Karpas-422 (cell line): ENCODE data around the gene CRIP3. TPM values are rescaled to one million over a fixed set of nuclear protein-coding genes. Genes with fewer than 3 reads are reported as not detected.

ENCODE experiments used
- DNase-seq: peaks from one replicate; pipeline ENCODE4 v3.0.0-alpha.2; 2015
- H2AFZ ChIP-seq: fragments of 200-600 bp; sonication (generic); 2 replicates; pipeline ENCODE4 v1.6.1; 2014; ENCODE audit warnings: antibody characterized with exemption, low read length, mixed read lengths
- H3K27ac ChIP-seq: fragments of 200-600 bp; sonication (generic); 2 replicates; pipeline ENCODE4 v1.5.1; 2014; ENCODE audit warnings: mild to moderate bottlenecking, low read length, moderate library complexity
- H3K27me3 ChIP-seq: fragments of 200-600 bp; sonication (generic); 2 replicates; pipeline ENCODE4 v1.6.1; 2014; ENCODE audit warnings: low read length, mixed read lengths
- H3K36me3 ChIP-seq: fragments of 200-600 bp; sonication (generic); 2 replicates; pipeline ENCODE4 v1.6.1; 2014; ENCODE audit warnings: low read length, mixed read lengths; ENCODE audit not compliant: insufficient read depth
- H3K4me1 ChIP-seq: fragments of 200-600 bp; sonication (generic); 2 replicates; pipeline ENCODE4 v1.6.1; 2014; ENCODE audit warnings: mild to moderate bottlenecking, low read length, mixed read lengths
- H3K4me2 ChIP-seq: fragments of 200-600 bp; sonication (generic); 2 replicates; pipeline ENCODE4 v1.6.1; 2014; ENCODE audit warnings: low read length, low read depth, mild to moderate bottlenecking; ENCODE audit not compliant: poor library complexity, severe bottlenecking
- H3K4me3 ChIP-seq: fragments of 200-600 bp; sonication (generic); 2 replicates; pipeline ENCODE4 v1.5.1; 2014; ENCODE audit warnings: mild to moderate bottlenecking, antibody characterized with exemption, low read length, mixed read lengths
- H3K79me2 ChIP-seq: fragments of 200-600 bp; sonication (generic); 2 replicates; pipeline ENCODE4 v1.6.1; 2014; ENCODE audit warnings: mild to moderate bottlenecking, low read length, mixed read lengths
- H3K9ac ChIP-seq: fragments of 200-600 bp; sonication (generic); 2 replicates; pipeline ENCODE4 v1.6.0; 2014; ENCODE audit warnings: low read length
- H3K9me2 ChIP-seq: fragments of 200-600 bp; sonication (generic), shearing (Covaris generic); replicated peaks from 2 replicates; pipeline ENCODE4 v1.6.0; 2014; ENCODE audit warnings: mild to moderate bottlenecking, low read length, moderate library complexity; ENCODE audit not compliant: insufficient read depth
- H3K9me3 ChIP-seq: fragments of 300-700, 200-600 bp; sonication (generic); 2 replicates; pipeline ENCODE4 v1.6.1; 2014; ENCODE audit warnings: low read length, mixed read lengths
- H4K20me1 ChIP-seq: fragments of 200-600 bp; sonication (generic); 2 replicates; pipeline ENCODE4 v1.6.1; 2014; ENCODE audit warnings: mild to moderate bottlenecking, antibody characterized with exemption, low read length, low read depth; ENCODE audit not compliant: insufficient read depth
- total RNA-seq: library from RNA; depleted of rRNA; stranded (reverse); fragments of >200 nt; shearing (Covaris generic); gene quantifications from 2 replicates; pipeline ENCODE4 v1.2.3, GENCODE V29; 2014; ENCODE audit warnings: low replicate concordance

The CRIP3 gene
- total RNA-seq, 1 experiment from 2014 or later: 56.8 TPM

DNA sequence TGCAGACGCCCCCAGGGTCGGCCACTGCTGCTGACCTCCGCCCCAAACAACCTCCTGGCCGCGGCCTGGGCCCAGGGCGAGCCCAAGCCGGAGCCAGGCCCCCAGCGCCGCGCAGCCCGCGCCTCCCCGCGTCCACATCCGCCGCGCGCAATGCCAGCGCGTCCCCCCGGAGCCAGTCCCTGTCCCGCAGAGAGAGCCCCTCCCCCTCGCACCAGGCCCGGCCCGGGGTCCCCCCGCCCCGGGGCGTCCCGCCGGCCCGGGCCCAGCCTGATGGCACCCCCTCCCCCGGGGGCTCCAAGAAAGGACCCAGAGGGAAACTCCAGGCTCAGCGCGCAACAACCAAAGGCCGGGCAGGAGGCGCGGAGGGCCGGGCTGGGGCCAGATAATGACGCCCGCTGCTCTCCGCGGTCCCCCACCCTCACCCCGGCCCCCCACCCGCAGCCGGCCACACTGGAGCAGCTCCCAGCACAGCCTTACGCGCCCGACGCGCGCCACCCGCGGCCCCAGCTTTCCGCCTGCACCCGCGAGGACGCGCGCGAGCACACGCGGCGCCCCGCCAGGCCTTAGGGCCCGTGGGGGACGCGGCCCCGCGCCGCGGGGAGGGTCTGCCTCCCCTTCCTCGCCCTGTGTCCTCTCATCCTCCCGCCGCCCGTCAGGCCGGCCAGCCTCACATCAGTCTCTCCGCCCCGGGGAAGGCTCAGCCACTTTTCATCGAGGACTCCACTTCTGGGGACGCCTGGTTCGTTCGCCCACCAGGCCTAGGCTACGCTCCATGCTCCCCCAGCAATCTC is 23.4 kb downstream of the CRIP3 start:
- H3K79me2 ChIP-seq: no peaks in the 10 kb centered on the region
- H2AFZ ChIP-seq: no peak overlapping the region
- no peaks in the 10 kb centered on the region for H3K36me3 ChIP-seq
- no peak overlapping the region for H3K9ac ChIP-seq
- H3K4me2 ChIP-seq: no peak overlapping the region
- H4K20me1 ChIP-seq: no peaks in the 10 kb centered on the region
- H3K27ac ChIP-seq: no peak overlapping the region
- no peak overlapping the region for H3K4me3 ChIP-seq
- DNase-seq: no peak
- no peaks in the 10 kb centered on the region for H3K4me1 ChIP-seq
- H3K9me2 ChIP-seq: no peaks in the 10 kb centered on the region
- no peaks in the 10 kb centered on the region for H3K27me3 ChIP-seq
- H3K9me3 ChIP-seq: no peaks in the 10 kb centered on the region

- Histone ChIP-seq H3K4me2 (no peak overlapping the region), H3K9me3 (no peaks in the 10 kb centered on the region), H3K36me3 (no peaks in the 10 kb centered on the region), H3K4me3 (no peak overlapping the region), H3K9me2 (no peaks in the 10 kb centered on the region), H3K27me3 (no peaks in the 10 kb centered on the region), H3K4me1 (no peaks in the 10 kb centered on the region), H3K27ac (no peak overlapping the region), H3K79me2 (no peaks in the 10 kb centered on the region), H4K20me1 (no peaks in the 10 kb centered on the region), H3K9ac (no peak overlapping the region), H2AFZ (no peak overlapping the region)
- DNase-seq: no peak
Observed at GRCh38 chr6:43283905-43284304, 24.7 kb downstream of the CRIP3 start.

DNA sequence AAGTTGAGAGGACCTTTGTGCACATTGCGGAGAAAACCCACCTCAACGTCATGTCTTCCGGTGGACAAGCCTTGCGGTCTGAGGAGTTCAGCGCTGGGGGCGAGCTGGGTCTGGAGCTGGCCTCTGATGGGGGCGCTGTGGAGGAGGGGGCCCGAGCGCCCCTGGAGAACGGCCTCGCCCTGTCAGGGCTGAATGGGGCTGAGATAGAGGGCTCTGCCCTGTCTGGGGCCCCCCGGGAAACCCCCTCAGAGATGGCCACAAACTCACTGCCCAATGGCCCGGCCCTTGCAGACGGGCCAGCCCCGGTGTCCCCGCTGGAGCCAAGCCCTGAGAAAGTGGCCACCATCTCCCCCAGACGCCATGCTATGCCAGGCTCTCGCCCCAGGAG is 25.1 kb downstream of the CRIP3 start:
- Histone ChIP-seq H3K9ac (no peak overlapping the region), H3K4me2 (no peak overlapping the region), H3K4me3 (no peak overlapping the region), H3K9me2 (no peaks in the 10 kb centered on the region), H3K9me3 (no peaks in the 10 kb centered on the region), H3K36me3 (no peaks in the 10 kb centered on the region), H2AFZ (no peak overlapping the region), H3K27ac (no peak overlapping the region), H3K27me3 (no peaks in the 10 kb centered on the region), H3K79me2 (no peaks in the 10 kb centered on the region), H3K4me1 (no peaks in the 10 kb centered on the region), H4K20me1 (no peaks in the 10 kb centered on the region)
- no peak for DNase-seq

GRCh38 chr6:43282636-43283513 is 25.8 kb downstream of the CRIP3 start:
- Histone ChIP-seq H4K20me1 (no peaks in the 10 kb centered on the region), H3K27me3 (no peaks in the 10 kb centered on the region), H3K4me1 (no peaks in the 10 kb centered on the region), H3K4me2 (no peak overlapping the region), H3K79me2 (no peaks in the 10 kb centered on the region), H2AFZ (no peak overlapping the region), H3K36me3 (no peaks in the 10 kb centered on the region), H3K4me3 (no peak overlapping the region), H3K27ac (no peak overlapping the region), H3K9me2 (no peaks in the 10 kb centered on the region), H3K9ac (no peak overlapping the region), H3K9me3 (no peaks in the 10 kb centered on the region)
- no peak for DNase-seq

- no peak overlapping the region for H3K4me3 ChIP-seq
- H3K4me2 ChIP-seq: no peak overlapping the region
- no peaks in the 10 kb centered on the region for H3K27me3 ChIP-seq
- no peaks in the 10 kb centered on the region for H3K9me2 ChIP-seq
- no peak overlapping the region for H2AFZ ChIP-seq
- no peaks in the 10 kb centered on the region for H3K79me2 ChIP-seq
- no peaks in the 10 kb centered on the region for H3K4me1 ChIP-seq
- no peaks in the 10 kb centered on the region for H3K36me3 ChIP-seq
- H3K9me3 ChIP-seq: no peaks in the 10 kb centered on the region
- no peak overlapping the region for H3K27ac ChIP-seq
- DNase-seq: no peak
- H3K9ac ChIP-seq: no peak overlapping the region
- H4K20me1 ChIP-seq: no peaks in the 10 kb centered on the region
Observed at GRCh38 chr6:43282060-43282459, 26.6 kb downstream of the CRIP3 start.

DNA sequence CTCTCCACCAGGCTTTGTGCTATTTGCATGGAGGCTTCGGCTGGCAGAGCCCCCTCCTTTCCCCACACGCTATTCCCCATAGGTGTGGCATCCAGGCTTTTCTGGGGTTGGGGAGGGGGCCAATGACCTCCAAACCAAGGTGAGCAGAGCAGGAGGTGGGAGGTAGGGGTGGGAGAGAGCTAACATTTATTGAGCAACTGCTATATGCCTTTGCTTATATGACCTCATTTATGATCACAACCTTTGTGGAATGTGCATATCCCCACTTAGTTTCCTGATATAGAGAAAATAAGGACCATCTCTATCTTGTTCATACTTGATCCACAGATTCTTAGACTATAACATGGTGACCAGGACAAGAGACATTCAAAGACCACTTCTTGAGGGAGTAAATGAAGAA is 28.4 kb downstream of the CRIP3 start:
- Histone ChIP-seq H3K79me2 (no peaks in the 10 kb centered on the region), H3K4me1 (peaks cover 11% of the 10 kb centered on the region), H3K9me2 (no peaks in the 10 kb centered on the region), H3K36me3 (no peaks in the 10 kb centered on the region), H3K27ac (no peak overlapping the region), H3K4me2 (no peak overlapping the region), H4K20me1 (no peaks in the 10 kb centered on the region), H3K4me3 (no peak overlapping the region), H3K9me3 (no peaks in the 10 kb centered on the region), H2AFZ (no peak overlapping the region), H3K27me3 (no peaks in the 10 kb centered on the region), H3K9ac (no peak overlapping the region)
- no peak for DNase-seq

GRCh38 chr6:43278524-43279078 is 30.0 kb downstream of the CRIP3 start:
- H3K79me2 ChIP-seq: no peaks in the 10 kb centered on the region
- DNase-seq: no peak
- no peak overlapping the region for H3K4me3 ChIP-seq
- H3K27ac ChIP-seq: no peak overlapping the region
- no peak overlapping the region for H3K4me2 ChIP-seq
- no peaks in the 10 kb centered on the region for H3K9me3 ChIP-seq
- H3K9ac ChIP-seq: no peak overlapping the region
- no peaks in the 10 kb centered on the region for H3K36me3 ChIP-seq
- H3K9me2 ChIP-seq: no peaks in the 10 kb centered on the region
- H2AFZ ChIP-seq: no peak overlapping the region
- peaks cover 11% of the 10 kb centered on the region for H3K4me1 ChIP-seq
- H3K27me3 ChIP-seq: no peaks in the 10 kb centered on the region
- H4K20me1 ChIP-seq: no peaks in the 10 kb centered on the region
